ENCODE data around the gene THRB.

DNA sequence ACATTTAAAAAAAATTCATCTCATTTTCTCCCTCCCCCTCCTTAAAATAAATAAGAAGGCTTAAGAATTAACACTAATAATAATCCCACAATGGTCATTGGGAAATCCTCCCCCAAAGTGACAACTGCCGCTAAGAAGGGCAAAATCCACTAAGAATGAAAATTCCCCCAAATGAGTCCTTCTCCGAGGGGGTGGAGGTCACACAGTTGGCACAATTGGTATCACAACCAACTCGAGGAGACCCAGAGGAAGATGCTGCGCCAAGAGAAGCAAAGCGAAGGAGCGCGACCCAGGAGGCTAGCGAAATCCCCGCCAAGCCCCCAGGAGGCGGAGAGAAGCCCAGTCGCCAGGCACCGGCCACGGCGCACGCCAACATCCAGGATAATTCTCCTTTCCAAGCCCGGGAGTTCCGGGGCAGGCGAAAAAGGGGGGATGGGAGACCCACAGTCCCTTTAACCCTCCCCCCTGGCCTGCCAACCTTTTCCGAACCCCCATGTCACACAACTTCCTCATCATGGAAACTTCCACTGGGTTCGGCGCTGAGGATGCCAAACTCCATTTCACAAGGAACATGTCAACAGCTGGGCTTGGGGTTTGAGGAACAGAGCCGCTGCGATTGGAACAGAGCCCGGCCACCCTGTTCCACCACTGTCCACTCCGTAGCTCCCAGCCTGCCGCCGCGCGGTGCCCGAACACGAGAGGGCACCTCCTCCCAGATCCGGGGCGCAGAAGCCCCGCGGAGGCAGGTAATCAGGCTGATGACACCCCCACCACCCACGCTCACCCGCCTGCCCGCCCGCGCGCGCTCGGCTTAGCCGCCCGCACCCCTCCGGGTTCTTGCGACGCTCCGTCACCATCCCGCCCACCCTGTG, 668 bp downstream of the THRB start:
- TF ChIP-seq, protein P1, sequence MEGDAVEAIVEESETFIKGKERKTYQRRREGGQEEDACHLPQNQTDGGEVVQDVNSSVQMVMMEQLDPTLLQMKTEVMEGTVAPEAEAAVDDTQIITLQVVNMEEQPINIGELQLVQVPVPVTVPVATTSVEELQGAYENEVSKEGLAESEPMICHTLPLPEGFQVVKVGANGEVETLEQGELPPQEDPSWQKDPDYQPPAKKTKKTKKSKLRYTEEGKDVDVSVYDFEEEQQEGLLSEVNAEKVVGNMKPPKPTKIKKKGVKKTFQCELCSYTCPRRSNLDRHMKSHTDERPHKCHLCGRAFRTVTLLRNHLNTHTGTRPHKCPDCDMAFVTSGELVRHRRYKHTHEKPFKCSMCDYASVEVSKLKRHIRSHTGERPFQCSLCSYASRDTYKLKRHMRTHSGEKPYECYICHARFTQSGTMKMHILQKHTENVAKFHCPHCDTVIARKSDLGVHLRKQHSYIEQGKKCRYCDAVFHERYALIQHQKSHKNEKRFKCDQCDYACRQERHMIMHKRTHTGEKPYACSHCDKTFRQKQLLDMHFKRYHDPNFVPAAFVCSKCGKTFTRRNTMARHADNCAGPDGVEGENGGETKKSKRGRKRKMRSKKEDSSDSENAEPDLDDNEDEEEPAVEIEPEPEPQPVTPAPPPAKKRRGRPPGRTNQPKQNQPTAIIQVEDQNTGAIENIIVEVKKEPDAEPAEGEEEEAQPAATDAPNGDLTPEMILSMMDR (IDR thresholded peaks at IDR 0.05), result peak in 2 of 4 donors; percentile 12 to 13
- peak; percentile 56 for TF ChIP-seq POLR2A (IDR thresholded peaks at IDR 0.05)
